ENCODE measurements around the gene ASAP2. TPM values are rescaled to one million over a fixed set of nuclear protein-coding genes. Genes with fewer than 3 reads are reported as not detected.
A peak's percentile ranks its signal among the peaks of the same experiment; 100 is the strongest.

The ASAP2 gene
- total RNA-seq, 1 experiment from 2014 or later, result 12.6 TPM

DNA sequence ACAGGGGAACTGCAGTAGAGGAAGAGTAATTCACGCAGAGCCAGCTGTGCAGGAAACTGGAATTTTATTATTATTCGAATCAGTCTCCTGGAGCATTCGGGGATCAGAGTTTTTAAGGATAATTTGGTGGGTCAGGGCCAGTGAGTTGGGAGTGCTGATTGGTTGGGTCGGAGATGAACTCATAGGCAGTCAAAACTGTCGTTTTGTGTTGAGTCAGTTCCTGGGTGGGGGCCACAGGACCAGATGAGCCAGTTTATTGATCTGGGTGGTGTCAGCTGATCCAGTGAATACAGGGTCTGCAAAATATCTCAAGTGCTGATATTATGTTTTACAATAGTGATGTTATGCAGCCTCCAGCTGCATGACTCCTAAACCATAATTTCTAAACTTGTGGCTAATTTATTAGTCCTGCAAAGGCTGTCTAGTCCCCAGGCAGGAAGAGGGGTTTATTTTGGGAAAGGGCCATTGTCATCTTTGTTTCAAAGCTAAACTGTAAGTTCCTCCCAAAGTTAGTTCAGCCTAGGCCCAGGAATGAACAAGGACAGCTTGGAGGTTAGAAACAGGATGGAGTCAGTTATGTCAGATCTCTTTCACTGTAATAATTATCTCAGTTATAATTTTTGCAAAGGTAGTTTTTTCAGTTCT, 67.0 kb downstream of the ASAP2 start:
- H3K4me1 Mint-ChIP-seq, result peaks cover 30 to 44% of the 10 kb centered on the region in 2 experiments
- H4K91ac ChIP-seq (ENCODE audit: insufficient read length, low read depth, low read length), result no peak overlapping the region
- no peak overlapping the region for H3K56ac ChIP-seq (ENCODE audit: insufficient read length, low read depth, low read length)
- no peak overlapping the region for H3K4ac ChIP-seq (ENCODE audit: low read depth, low read length)
- H4K8ac ChIP-seq (replicated peaks; ENCODE audit: insufficient read length, low read depth, low read length), result no peak overlapping the region
- no peak overlapping the region for H3K4me2 ChIP-seq (ENCODE audit: insufficient read depth, insufficient read length, low read length)
- no peak overlapping the region for H2AFZ ChIP-seq (ENCODE audit: low read length)
- DNase-seq, result no peak
- H3K14ac ChIP-seq (ENCODE audit: insufficient read depth, low read length), result no peak overlapping the region; the same call in 1 of the 2 replicates
- no peak overlapping the region for H2BK120ac ChIP-seq (ENCODE audit: low read depth, low read length, poor library complexity, severe bottlenecking)
- H2BK15ac ChIP-seq (ENCODE audit: low read depth, low read length), result no peak overlapping the region
- no peak overlapping the region for H2BK20ac ChIP-seq (ENCODE audit: low read depth, low read length, poor library complexity, severe bottlenecking)
- H3K36me3 Mint-ChIP-seq (ENCODE audit: insufficient read depth in 1 of 3, low read depth in 3 of 3), result peaks cover 0 to 13% (median 1%) of the 10 kb centered on the region in 3 experiments; a peak in 4 of 7 replicates
- H3K27ac ChIP-seq (ENCODE audit: insufficient read length, low read depth, low read length), result no peak overlapping the region
- no peaks in the 10 kb centered on the region for H3K23me2 ChIP-seq (ENCODE audit: insufficient read length, low read depth, low read length, poor library complexity, severe bottlenecking)
- no peak overlapping the region for H2BK12ac ChIP-seq (ENCODE audit: insufficient read length, low read depth, low read length)
- TF ChIP-seq, protein P1, sequence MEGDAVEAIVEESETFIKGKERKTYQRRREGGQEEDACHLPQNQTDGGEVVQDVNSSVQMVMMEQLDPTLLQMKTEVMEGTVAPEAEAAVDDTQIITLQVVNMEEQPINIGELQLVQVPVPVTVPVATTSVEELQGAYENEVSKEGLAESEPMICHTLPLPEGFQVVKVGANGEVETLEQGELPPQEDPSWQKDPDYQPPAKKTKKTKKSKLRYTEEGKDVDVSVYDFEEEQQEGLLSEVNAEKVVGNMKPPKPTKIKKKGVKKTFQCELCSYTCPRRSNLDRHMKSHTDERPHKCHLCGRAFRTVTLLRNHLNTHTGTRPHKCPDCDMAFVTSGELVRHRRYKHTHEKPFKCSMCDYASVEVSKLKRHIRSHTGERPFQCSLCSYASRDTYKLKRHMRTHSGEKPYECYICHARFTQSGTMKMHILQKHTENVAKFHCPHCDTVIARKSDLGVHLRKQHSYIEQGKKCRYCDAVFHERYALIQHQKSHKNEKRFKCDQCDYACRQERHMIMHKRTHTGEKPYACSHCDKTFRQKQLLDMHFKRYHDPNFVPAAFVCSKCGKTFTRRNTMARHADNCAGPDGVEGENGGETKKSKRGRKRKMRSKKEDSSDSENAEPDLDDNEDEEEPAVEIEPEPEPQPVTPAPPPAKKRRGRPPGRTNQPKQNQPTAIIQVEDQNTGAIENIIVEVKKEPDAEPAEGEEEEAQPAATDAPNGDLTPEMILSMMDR (conservative IDR thresholded peaks at IDR 0.05), result no peak
- no peak overlapping the region; a peak in 1 of 5 replicates for H3K4me3 Mint-ChIP-seq
- H3K27me3 Mint-ChIP-seq (ENCODE audit: low read depth), result no peaks in the 10 kb centered on the region; the same call in 1 of the 2 replicates
- H4K5ac ChIP-seq (ENCODE audit: insufficient read length, low read depth, low read length), result no peak overlapping the region
- H3K23ac ChIP-seq (ENCODE audit: insufficient read length, low read depth, low read length), result no peak overlapping the region
- H3T11ph ChIP-seq (ENCODE audit: low read length), result no peak overlapping the region
- no peaks in the 10 kb centered on the region for H3K27me3 ChIP-seq (ENCODE audit: insufficient read depth, low read length)
- peaks cover 7% of the 10 kb centered on the region; the same call in 1 of the 2 replicates for H3K4me1 ChIP-seq (ENCODE audit: insufficient read depth, low read length)
- no peak overlapping the region for H2AK5ac ChIP-seq (ENCODE audit: insufficient read length, low read length)
- H3K79me2 ChIP-seq (ENCODE audit: insufficient read depth, low read length), result peaks cover 2% of the 10 kb centered on the region; the same call in 1 of the 2 replicates
- no peak overlapping the region for H3K9ac ChIP-seq (ENCODE audit: extremely low read depth, insufficient read length, low read length)
- peak overlapping the region in 2 of 3 experiments; percentile 45 to 64; a peak in 2 of 7 replicates for H3K27ac Mint-ChIP-seq
- peaks cover 3% of the 10 kb centered on the region for H3K79me1 ChIP-seq (ENCODE audit: insufficient read depth, low read depth, low read length, poor library complexity, severe bottlenecking)
- H3K9me3 Mint-ChIP-seq, result peaks cover 7 to 8% of the 10 kb centered on the region in 2 experiments; a peak in 4 of 5 replicates
- no peak overlapping the region for H2BK5ac ChIP-seq (ENCODE audit: insufficient read length, low read length)
- no peaks in the 10 kb centered on the region for H3K9me3 ChIP-seq (ENCODE audit: control insufficient read depth, low read depth, low read length)
- H4K20me1 ChIP-seq (ENCODE audit: control insufficient read depth, insufficient read depth, insufficient read length), result no peaks in the 10 kb centered on the region
- H3K18ac ChIP-seq (ENCODE audit: insufficient read length, low read depth, low read length), result no peak overlapping the region
- no CpG with 5 or more reads among the region's 5 CpGs for WGBS (ENCODE audit: extremely low coverage, insufficient read length, low lambda C conversion rate)

All from H9 (cell line).